ENCODE measurements around the gene AP5M1.
"Not testable (repeated sequence)": the region's sequence is repeated elsewhere in the genome, so short reads cannot be mapped to it uniquely, and the experiment has no call there.

- not testable (repeated sequence) for TF ChIP-seq CTCF (IDR thresholded peaks at IDR 0.05; ENCODE audit: low read length); EZH2 (IDR thresholded peaks at IDR 0.05; ENCODE audit: borderline replicate concordance, low read length)
Measured at GRCh38 chr14:57333726-57334125, 65.0 kb downstream of the AP5M1 start.
